Spinal cord (tissue), 10 donors: ENCODE measurements around the gene POLE4. TPM values are rescaled to one million over a fixed set of nuclear protein-coding genes. Genes with fewer than 3 reads are reported as not detected.

Source experiments
- DNase-seq, 6 donors: peaks; one replicate each; pipeline versions ENCODE4 v3.0.0 to v3.0.0-alpha.2; 2013 to 2015; ENCODE audit warnings: low spot score in 6 of 6, low read depth in 4 of 6
- H3K27ac ChIP-seq: one replicate; pipeline ENCODE4 v1.5.1; 2013; ENCODE audit warnings: low read depth, low read length, control low read depth
- H3K27me3 ChIP-seq: one replicate; pipeline ENCODE4 v1.6.1; 2013; ENCODE audit warnings: low read length; ENCODE audit not compliant: control insufficient read depth, insufficient read depth
- H3K36me3 ChIP-seq: one replicate; pipeline ENCODE4 v1.6.1; 2013; ENCODE audit warnings: low read length; ENCODE audit not compliant: control insufficient read depth, insufficient read depth
- H3K4me1 ChIP-seq: one replicate; pipeline ENCODE4 v1.6.1; 2013; ENCODE audit warnings: low read length; ENCODE audit not compliant: control insufficient read depth, insufficient read depth
- H3K4me3 ChIP-seq: one replicate; pipeline ENCODE4 v1.5.1; 2013; ENCODE audit warnings: low read depth, low read length, control low read depth
- H3K9me3 ChIP-seq: one replicate; pipeline ENCODE4 v1.6.1; 2013; ENCODE audit warnings: low read length; ENCODE audit not compliant: control insufficient read depth, insufficient read depth
- WGBS: methylation state at CpG from one replicate; pipeline ENCODE4 v1.1.5; 2013; ENCODE audit warnings: missing lambda C conversion rate; ENCODE audit not compliant: insufficient coverage; 5-methylcytosine and 5-hydroxymethylcytosine counted together
- polyA plus RNA-seq, 2 donors: library from polyadenylated mRNA; unstranded; fragments of 120-200 nt; gene quantifications; one replicate each; pipeline ENCODE4 v1.2.1, GENCODE V29; 2013; ENCODE audit not compliant: insufficient read length in 2 of 2
- total RNA-seq, 2 donors: library from RNA; depleted of rRNA in 1 of 2; stranded (reverse); fragments of 120-200 nt in 1 of 2; fragments of >200 nt in 1 of 2; gene quantifications; one replicate each; pipeline versions ENCODE4 v1.2.3 to v1.2.4, GENCODE V29; 2013 to 2014
- donor health status: healthy.

Gene POLE4
- total and polyA plus RNA-seq, 4 donors: 20.7 to 88.9 (median 71.8) TPM

DNA sequence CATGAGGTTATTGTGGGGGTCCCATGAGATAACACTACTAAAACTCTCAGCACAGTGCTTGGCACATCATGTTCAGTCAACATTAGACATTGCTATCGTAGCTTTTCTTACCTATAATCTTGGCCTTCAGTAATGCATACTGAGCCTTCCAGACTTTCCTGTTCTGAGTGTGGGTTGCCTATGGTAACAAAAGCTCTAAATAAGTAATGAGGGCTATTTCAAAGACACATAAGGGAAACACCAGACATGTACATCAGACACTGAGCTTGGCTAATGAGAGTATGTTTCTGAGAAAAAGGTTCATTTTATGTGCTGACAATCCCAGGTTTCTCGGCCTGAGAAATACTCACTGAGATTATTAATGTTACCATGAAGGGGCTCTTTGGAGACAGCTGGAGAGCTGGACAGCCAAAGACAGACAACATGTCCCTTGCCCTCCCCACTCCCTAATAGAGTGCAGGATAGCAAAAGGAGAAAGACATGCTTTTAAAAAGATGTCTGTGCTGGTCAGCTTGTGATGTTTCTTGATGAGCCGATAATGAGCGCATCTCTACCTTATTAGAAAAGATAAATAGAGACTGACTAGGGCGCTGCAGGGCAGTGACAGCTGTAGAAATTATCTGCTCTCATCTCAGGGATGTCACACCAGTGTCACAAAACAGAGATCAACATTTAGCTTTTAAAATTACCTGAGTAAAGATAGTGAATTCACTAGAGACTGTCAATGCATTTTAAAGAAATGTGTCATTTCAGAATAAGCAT, 25.4 kb downstream of the POLE4 start:
- no CpG with 5 or more reads among the region's 5 CpGs for whole genome bisulfite sequencing

DNA sequence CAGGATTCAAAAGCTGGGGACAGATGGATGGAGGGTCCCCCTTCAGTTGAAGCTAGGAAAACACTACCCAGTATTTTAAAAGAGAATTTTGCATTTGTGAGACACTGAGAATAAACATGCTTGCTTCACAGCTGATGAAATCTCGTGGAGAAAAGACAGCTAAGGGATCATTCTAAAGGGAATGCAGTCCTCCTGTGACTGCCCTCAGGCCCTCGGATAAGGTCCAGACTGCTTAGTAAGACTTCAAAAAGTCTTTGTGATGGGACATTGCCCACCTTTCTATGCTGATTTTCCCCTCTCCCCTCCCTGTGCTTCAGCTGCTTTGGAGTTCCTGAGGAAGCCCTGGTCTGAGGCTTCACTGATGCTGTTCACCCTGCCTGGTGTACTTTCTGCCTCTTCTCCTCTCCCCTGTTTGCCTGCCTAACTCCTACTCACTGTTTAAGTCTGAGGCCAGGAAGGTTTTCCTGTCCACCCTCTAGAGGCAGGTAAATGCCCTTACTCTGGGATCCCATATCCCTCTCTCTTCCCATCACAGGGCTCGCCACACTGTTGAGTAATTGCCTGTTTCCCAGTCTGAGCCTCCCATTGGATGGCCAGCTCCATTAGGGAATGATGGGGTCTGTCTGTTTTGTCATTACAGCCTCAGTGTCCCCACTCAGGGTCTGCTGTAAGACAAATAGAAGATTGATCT, 26.6 kb downstream of the POLE4 start:
- H3K36me3 ChIP-seq: no peaks in the 10 kb centered on the region
- H3K4me3 ChIP-seq: no peak overlapping the region
- no peak for DNase-seq
- 75% methylated on average over 2 of the region's 3 CpGs for WGBS
- H3K27ac ChIP-seq: no peak overlapping the region
- no peaks in the 10 kb centered on the region for H3K9me3 ChIP-seq
- H3K27me3 ChIP-seq: no peaks in the 10 kb centered on the region
- H3K4me1 ChIP-seq: no peaks in the 10 kb centered on the region

More for the DNA sequence above, 25.4 kb downstream of the POLE4 start:
- no peaks in the 10 kb centered on the region for H3K36me3 ChIP-seq
- H3K27ac ChIP-seq: no peak overlapping the region
- no peaks in the 10 kb centered on the region for H3K27me3 ChIP-seq
- H3K4me1 ChIP-seq: no peaks in the 10 kb centered on the region
- H3K4me3 ChIP-seq: no peak overlapping the region
- DNase-seq: peak in 1 of 6 donors; percentile 65
- H3K9me3 ChIP-seq: no peaks in the 10 kb centered on the region

GRCh38 chr2:74985978-74986609, 27.7 kb downstream of the POLE4 start:
- Histone ChIP-seq H3K36me3 (no peaks in the 10 kb centered on the region), H3K9me3 (no peaks in the 10 kb centered on the region), H3K4me1 (no peaks in the 10 kb centered on the region), H3K4me3 (no peak overlapping the region), H3K27ac (no peak overlapping the region), H3K27me3 (no peaks in the 10 kb centered on the region)
- no peak for DNase-seq
- 55% methylated on average over 5 of the region's 7 CpGs for WGBS

DNA sequence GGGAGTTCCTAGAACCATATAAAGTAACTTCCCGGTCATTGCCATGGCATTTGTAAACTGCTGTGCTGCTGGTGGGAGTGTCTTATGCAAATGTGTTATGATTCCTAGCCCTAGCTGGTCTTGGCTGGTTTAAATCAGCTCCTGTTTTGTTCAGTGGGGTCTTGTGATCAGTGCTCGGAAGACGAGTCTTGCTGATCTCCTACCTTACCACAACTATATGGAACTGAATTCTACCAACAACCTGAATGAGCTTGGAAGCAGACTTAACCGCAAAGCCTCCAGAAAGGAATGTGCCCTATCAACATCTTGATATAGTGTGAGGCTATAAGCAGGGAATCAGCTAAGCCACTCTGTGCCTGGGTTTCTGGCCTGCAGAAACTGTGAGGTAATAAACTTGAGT, 33.5 kb downstream of the POLE4 start:
- no CpG with 5 or more reads among the region's 4 CpGs for WGBS
- Histone ChIP-seq H3K27me3 (no peaks in the 10 kb centered on the region), H3K27ac (no peak overlapping the region), H3K4me3 (no peak overlapping the region), H3K9me3 (no peaks in the 10 kb centered on the region), H3K4me1 (no peaks in the 10 kb centered on the region), H3K36me3 (no peaks in the 10 kb centered on the region)
- DNase-seq: peak in 1 of 6 donors; percentile 50

GRCh38 chr2:74999468-74999867, 41.0 kb downstream of the POLE4 start:
- H3K36me3 ChIP-seq: no peaks in the 10 kb centered on the region
- H3K27me3 ChIP-seq: no peaks in the 10 kb centered on the region
- peak in 3 of 6 donors; percentile 43 to 86 (median 75) for DNase-seq
- WGBS: 50% methylated on average over 2 of the region's 5 CpGs
- no peak overlapping the region for H3K4me3 ChIP-seq
- H3K4me1 ChIP-seq: peaks cover 3% of the 10 kb centered on the region
- H3K27ac ChIP-seq: no peak overlapping the region
- peaks cover 3% of the 10 kb centered on the region for H3K9me3 ChIP-seq

DNA sequence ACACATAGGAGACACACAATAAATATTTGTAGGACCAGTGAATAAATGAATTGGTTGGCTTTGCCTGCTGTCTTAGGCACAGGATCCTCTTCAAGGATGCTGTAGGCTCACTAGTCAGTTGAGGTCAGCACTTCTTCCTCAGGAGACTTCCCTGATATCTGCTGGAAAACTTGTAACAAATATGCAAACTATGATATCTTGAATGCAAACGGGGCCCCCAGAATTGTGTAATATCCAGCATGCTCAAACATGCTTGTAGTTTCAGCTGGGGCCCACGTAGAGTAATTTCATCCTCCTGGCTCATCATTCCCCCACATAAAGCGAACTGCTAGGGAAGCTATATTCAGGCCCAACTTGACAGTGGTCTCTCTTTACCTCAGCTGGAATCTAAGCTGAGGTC, 43.6 kb downstream of the POLE4 start:
- Histone ChIP-seq H3K27ac (no peak overlapping the region), H3K36me3 (no peaks in the 10 kb centered on the region), H3K9me3 (peaks cover 3% of the 10 kb centered on the region), H3K27me3 (no peaks in the 10 kb centered on the region), H3K4me1 (peaks cover 3% of the 10 kb centered on the region), H3K4me3 (no peak overlapping the region)
- DNase-seq: no peak
- WGBS: 77% methylated on average over 3 of the region's 3 CpGs

DNA sequence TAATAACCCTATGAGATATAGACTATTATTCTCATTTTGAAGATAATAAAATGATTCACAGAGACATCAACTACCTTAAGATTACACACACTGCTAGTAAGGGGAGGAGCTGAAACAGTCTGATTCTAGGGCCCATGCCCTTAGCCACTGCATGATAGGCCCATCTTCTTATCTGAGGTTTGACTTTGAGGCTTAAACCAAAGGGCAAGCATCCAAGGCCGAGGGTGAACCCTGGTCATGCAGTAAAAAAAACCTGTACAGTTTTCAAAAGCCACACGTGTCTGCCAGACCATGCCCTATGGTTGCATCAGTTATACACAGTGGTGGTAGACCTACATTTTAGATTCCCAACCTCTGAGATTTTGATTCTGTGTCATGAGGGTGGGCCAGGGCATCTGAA, 44.8 kb downstream of the POLE4 start:
- no peaks in the 10 kb centered on the region for H3K36me3 ChIP-seq
- DNase-seq: no peak
- peaks cover 1% of the 10 kb centered on the region for H3K9me3 ChIP-seq
- peaks cover 6% of the 10 kb centered on the region for H3K4me1 ChIP-seq
- 100% methylated on average over 2 of the region's 2 CpGs for WGBS
- no peak overlapping the region for H3K27ac ChIP-seq
- H3K4me3 ChIP-seq: no peak overlapping the region
- no peaks in the 10 kb centered on the region for H3K27me3 ChIP-seq

GRCh38 chr2:75003773-75004172, 45.3 kb downstream of the POLE4 start:
- WGBS: no CpG with 5 or more reads among the region's 2 CpGs
- Histone ChIP-seq H3K27me3 (no peaks in the 10 kb centered on the region), H3K27ac (no peak overlapping the region), H3K4me3 (no peak overlapping the region), H3K9me3 (no peaks in the 10 kb centered on the region), H3K36me3 (no peaks in the 10 kb centered on the region), H3K4me1 (peaks cover 7% of the 10 kb centered on the region)
- DNase-seq: no peak

DNA sequence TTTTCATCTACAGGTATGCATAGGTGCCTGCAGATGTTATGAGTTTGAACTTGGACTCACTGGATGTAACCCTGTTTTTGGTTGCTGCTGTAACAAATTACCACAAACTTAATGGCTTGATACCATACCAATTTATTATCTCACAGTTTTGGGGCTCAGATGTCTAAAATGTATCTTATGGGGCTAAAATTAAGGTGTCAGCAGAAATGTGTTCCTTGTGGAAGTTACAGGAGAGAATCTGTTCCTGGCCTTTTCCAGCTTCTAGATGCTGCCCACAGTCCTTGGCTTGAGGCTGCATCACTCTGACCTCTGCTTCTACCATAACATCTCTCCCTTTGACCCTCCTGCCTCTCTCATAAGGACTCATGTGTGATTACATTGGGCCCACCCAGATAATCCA, 47.6 kb downstream of the POLE4 start:
- Histone ChIP-seq H3K4me3 (no peak overlapping the region), H3K9me3 (no peaks in the 10 kb centered on the region)
- DNase-seq: no peak

More for the DNA sequence above, 47.6 kb downstream of the POLE4 start:
- H3K36me3 ChIP-seq: no peaks in the 10 kb centered on the region
- peaks cover 5% of the 10 kb centered on the region for H3K4me1 ChIP-seq
- no peak overlapping the region for H3K27ac ChIP-seq
- H3K27me3 ChIP-seq: no peaks in the 10 kb centered on the region
